ENCODE results near the gene EMC10.

DNA sequence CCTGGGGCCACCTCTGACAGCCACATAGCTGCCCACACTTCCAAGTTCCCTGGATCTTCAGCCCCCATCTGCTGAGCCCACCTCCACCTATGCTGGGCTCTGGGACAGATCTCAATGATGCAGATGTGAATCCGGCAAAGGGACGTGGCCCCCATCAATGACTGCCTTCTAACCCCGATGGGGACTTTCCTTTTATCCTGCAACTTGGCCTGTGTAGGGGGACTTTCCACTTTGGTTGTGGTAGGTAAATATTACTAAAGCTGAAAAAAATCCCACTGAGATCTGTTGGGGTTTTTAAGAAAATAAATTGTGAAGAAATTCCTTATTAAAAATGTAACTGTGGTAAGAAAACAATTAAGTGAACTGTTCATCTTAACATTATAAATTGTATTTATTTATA is 58.2 kb downstream of the EMC10 start:
- no peak for TF ChIP-seq POLR2AphosphoS5 (IDR thresholded peaks at IDR 0.05; ENCODE audit: borderline replicate concordance, low read depth, low read length)
- TF ChIP-seq EZH2 (IDR thresholded peaks at IDR 0.05): no peak
- TF ChIP-seq FOXP2 (optimal IDR thresholded peaks at IDR 0.05; ENCODE audit: control extremely low read depth, extremely low read length, insufficient read depth): no peak
